HL-60/S4 treated with retinoic acid at 250 ng/mL for 4 days and 3 days (cell line): ENCODE results near the gene BMP5.
"Not testable (repeated sequence)": the region's sequence is repeated elsewhere in the genome, so short reads cannot be mapped to it uniquely, and the experiment has no call there.

Experiments
- in situ Hi-C: fragments of 300-500 bp; cut with MboI; formaldehyde crosslinking; loops from 2 replicates; pipeline ENCODE4 v1.7.0; 2022; ENCODE audit warnings: low sequenced_read_pairs

BMP5 gene

GRCh38 chr6:55875400-55875799 lies at the start of gene BMP5:
Gene BMP5, minus strand, starts transcription at chr6:55875590. Its CDS starts 725 bp downstream, at chr6:55874865.
- in situ Hi-C loops = no loop called here

- in situ Hi-C loops = no loop called here
Observed at GRCh38 chr6:55922406-55922805, 47.0 kb upstream of the BMP5 start.

GRCh38 chr6:55919716-55920308 lies 44.4 kb upstream of the BMP5 start:
- in situ Hi-C loops = no loop called here

GRCh38 chr6:55918639-55919038 lies 43.2 kb upstream of the BMP5 start:
- in situ Hi-C loops = no loop called here

GRCh38 chr6:55917751-55918415 lies 42.5 kb upstream of the BMP5 start:
- in situ Hi-C loops = no loop called here

GRCh38 chr6:55916188-55916587 lies 40.8 kb upstream of the BMP5 start:
- in situ Hi-C loops = no loop called here

GRCh38 chr6:55913228-55914195 lies 38.1 kb upstream of the BMP5 start:
- in situ Hi-C loops = no loop called here

- in situ Hi-C loops = not testable (repeated sequence)
Observed at GRCh38 chr6:55910466-55910865, 35.1 kb upstream of the BMP5 start.

- in situ Hi-C loops = not testable (repeated sequence)
Observed at GRCh38 chr6:55909911-55910310, 34.5 kb upstream of the BMP5 start.

GRCh38 chr6:55902796-55903195 lies 27.4 kb upstream of the BMP5 start:
- in situ Hi-C loops = no loop called here

GRCh38 chr6:55901765-55902270 lies 26.4 kb upstream of the BMP5 start:
- in situ Hi-C loops = no loop called here

GRCh38 chr6:55898342-55898741 lies 23.0 kb upstream of the BMP5 start:
- in situ Hi-C loops = no loop called here

- in situ Hi-C loops = no loop called here
Observed at GRCh38 chr6:55897346-55897745, 22.0 kb upstream of the BMP5 start.

GRCh38 chr6:55895972-55896730 lies 20.8 kb upstream of the BMP5 start:
- in situ Hi-C loops = no loop called here

- in situ Hi-C loops = no loop called here
Observed at GRCh38 chr6:55892749-55893357, 17.5 kb upstream of the BMP5 start.

GRCh38 chr6:55888917-55889316 lies 13.5 kb upstream of the BMP5 start:
- in situ Hi-C loops = no loop called here

GRCh38 chr6:55886185-55886836 lies 10.9 kb upstream of the BMP5 start:
- in situ Hi-C loops = no loop called here

- in situ Hi-C loops = no loop called here
Observed at GRCh38 chr6:55882718-55883569, 7.6 kb upstream of the BMP5 start.

- in situ Hi-C loops = no loop called here
Observed at GRCh38 chr6:55877283-55877682, 1.9 kb upstream of the BMP5 start.
